GM12872 (cell line): Measurements from ENCODE around the gene VPREB3.

Source experiments
- CTCF ChIP-seq: IDR thresholded peaks from 3 replicates; pipeline ENCODE4 v1.5.1; 2011; ENCODE audit warnings: low read depth, mild to moderate bottlenecking, low read length, moderate library complexity; ENCODE audit not compliant: insufficient read depth

The VPREB3 gene

GRCh38 chr22:23793326-23793725, 39.1 kb upstream of the VPREB3 start:
- 0 out of 3 replicates have a peak, but pooled peaks have one; percentile 19 for TF ChIP-seq CTCF

GRCh38 chr22:23791738-23792645, 37.8 kb upstream of the VPREB3 start:
- TF ChIP-seq CTCF = no peak

- TF ChIP-seq CTCF = no peak
These were observed 36.9 kb upstream of the VPREB3 start for GRCh38 chr22:23790819-23791737.

GRCh38 chr22:23789638-23790037, 35.4 kb upstream of the VPREB3 start:
- TF ChIP-seq CTCF = no peak

GRCh38 chr22:23789121-23789520, 34.9 kb upstream of the VPREB3 start:
- TF ChIP-seq CTCF = no peak

- TF ChIP-seq CTCF = no peak
These were observed 33.7 kb upstream of the VPREB3 start for GRCh38 chr22:23787910-23788309.

- no peak for TF ChIP-seq CTCF
These were observed 33.3 kb upstream of the VPREB3 start for GRCh38 chr22:23787600-23787896.
